GM12878 (cell line): ENCODE data around the gene KCNN3. TPM values are rescaled to one million over a fixed set of nuclear protein-coding genes. Genes with fewer than 3 reads are reported as not detected.

Source experiments
- ATAC-seq: fragments of 200-7000 bp; cut with Tn5 transposase; 3 replicates; pipeline ENCODE4 v1.9.1; 2020; ENCODE audit warnings: mild to moderate bottlenecking, moderate library complexity
- BruUV-seq: library from RNA; stranded (reverse); fragments of 400-500 nt; replicated peaks from 2 replicates; lab custom pipeline; 2021; lab: Mats Ljungman, UMichigan
- CTCF ChIA-PET: fragments of 300-600 bp; sonication (Branson Sonifier 250); formaldehyde crosslinking; extraction: SDS; loops from one replicate; lab custom pipeline; 2021; ENCODE audit warnings: inconsistent platforms; lab: Yijun Ruan, JAX
- POLR2A ChIA-PET: fragments of 350-600 bp; formaldehyde crosslinking; extraction: SDS; loops from one replicate; lab custom pipeline; 2021; ENCODE audit warnings: inconsistent platforms; lab: Charles Lee
- RAD21 ChIA-PET: fragments of 300-600 bp; sonication (Branson Sonifier 250); formaldehyde crosslinking; loops from one replicate; lab custom pipeline; 2023; ENCODE audit warnings: antibody characterized with exemption; ENCODE audit not compliant: unreplicated experiment; lab: Charles Lee
- SMC1A ChIA-PET: fragments of 300-600 bp; sonication (Branson Sonifier 250); formaldehyde crosslinking; loops from one replicate; lab custom pipeline; 2023; ENCODE audit not compliant: unreplicated experiment, uncharacterized antibody; lab: Charles Lee
- DNase-seq: peaks from one replicate; pipeline ENCODE4 v3.0.0-alpha.2; 2011; ENCODE audit warnings: low read depth, low spot score
- FAIRE-seq: peaks from 3 replicates; lab custom pipeline; 2011; peaks lifted over from hg19 to GRCh38; lab: Jason Lieb, UNC
- H2AFZ ChIP-seq: 2 replicates; pipeline ENCODE4 v1.6.0; 2011; ENCODE audit warnings: low read depth, low read length, control low read depth; ENCODE audit not compliant: control insufficient read depth
- H3K27ac ChIP-seq: 2 replicates; pipeline ENCODE4 v1.5.1; 2011; ENCODE audit warnings: control low read depth; ENCODE audit not compliant: control insufficient read depth, insufficient read depth
- H3K27me3 ChIP-seq, 2 experiments: replicated peaks in 1 of 2; 2 replicates each; pipeline versions ENCODE4 v1.6.0 to v1.6.1; 2011; ENCODE audit warnings: low read length in 1 of 2; ENCODE audit not compliant: control insufficient read depth in 2 of 2, insufficient read depth in 2 of 2
- H3K36me3 ChIP-seq, 2 experiments: 2 replicates each; pipeline ENCODE4 v1.5.1; 2011; ENCODE audit warnings: low read length in 1 of 2; ENCODE audit not compliant: control insufficient read depth in 2 of 2, insufficient read depth in 2 of 2
- H3K4me1 ChIP-seq: 2 replicates; pipeline ENCODE4 v1.6.1; 2011; ENCODE audit warnings: mild to moderate bottlenecking, low read length, moderate library complexity, mixed read lengths; ENCODE audit not compliant: control insufficient read depth, insufficient read depth
- H3K4me2 ChIP-seq: 2 replicates; pipeline ENCODE4 v1.6.0; 2011; ENCODE audit warnings: control low read depth; ENCODE audit not compliant: control insufficient read depth, insufficient read depth
- H3K4me3 ChIP-seq: fragments of 200-600 bp; sonication (generic); 2 replicates; pipeline ENCODE4 v1.5.1; 2016
- H3K79me2 ChIP-seq: 2 replicates; pipeline ENCODE4 v1.6.0; 2011; ENCODE audit warnings: low read length; ENCODE audit not compliant: control insufficient read depth, insufficient read depth
- H3K9ac ChIP-seq: 2 replicates; pipeline ENCODE4 v1.8.0; 2011; ENCODE audit warnings: low read length, control low read depth, mixed read lengths; ENCODE audit not compliant: control insufficient read depth, insufficient read depth
- H3K9me3 ChIP-seq: replicated peaks from 3 replicates; pipeline ENCODE4 v1.5.1; 2011; ENCODE audit warnings: mild to moderate bottlenecking, low read length; ENCODE audit not compliant: control insufficient read depth, insufficient read depth
- H4K20me1 ChIP-seq: 2 replicates; pipeline ENCODE4 v1.6.0; 2011; ENCODE audit not compliant: control insufficient read depth, insufficient read depth
- BACH1 ChIP-seq: fragments of 450-650 bp; IDR thresholded peaks from 2 replicates; pipeline ENCODE4 v1.6.1; 2017; ENCODE audit warnings: mild to moderate bottlenecking, borderline replicate concordance
- BRCA1 ChIP-seq: IDR thresholded peaks from 2 replicates; pipeline ENCODE4 v1.6.1; 2011; ENCODE audit warnings: low read depth, low read length, improper control_type of control experiment
- CBX3 ChIP-seq: fragments of 200-600 bp; sonication (generic); IDR thresholded peaks from 2 replicates; pipeline ENCODE4 v1.6.1; 2016; ENCODE audit warnings: low read depth, borderline replicate concordance
- CBX5 ChIP-seq: sonication (generic); IDR thresholded peaks from 2 replicates; pipeline ENCODE4 v1.6.1; 2016; ENCODE audit warnings: low read depth, moderate library complexity, mild to moderate bottlenecking, inconsistent platforms
- EZH2 ChIP-seq: IDR thresholded peaks from 2 replicates; pipeline ENCODE4 v1.6.1; 2012; ENCODE audit warnings: low read depth, mild to moderate bottlenecking, control low read depth, inconsistent platforms, low read length, borderline replicate concordance; ENCODE audit not compliant: control insufficient read depth
- HSF1 ChIP-seq: fragments of 150-350 bp; IDR thresholded peaks from 2 replicates; pipeline ENCODE4 v1.6.1; 2014; ENCODE audit warnings: mild to moderate bottlenecking, low read depth, low read length
- IRF3 ChIP-seq: fragments of 450-650 bp; IDR thresholded peaks from 2 replicates; pipeline ENCODE4 v1.6.1; 2014; ENCODE audit warnings: mild to moderate bottlenecking
- LARP7 ChIP-seq: fragments of 450-650 bp; IDR thresholded peaks from 2 replicates; pipeline ENCODE4 v1.6.1; 2017; ENCODE audit warnings: mild to moderate bottlenecking
- NFIC ChIP-seq: IDR thresholded peaks from 2 replicates; pipeline ENCODE4 v1.6.1; 2012; ENCODE audit warnings: low read depth, mild to moderate bottlenecking, inconsistent platforms, low read length, moderate library complexity
- RCOR1 ChIP-seq: conservative IDR thresholded peaks from 2 replicates; pipeline ENCODE4 v1.6.1; 2012; ENCODE audit warnings: low read depth, low read length, improper control_type of control experiment
- USF1 ChIP-seq: IDR thresholded peaks from 2 replicates; pipeline ENCODE4 v1.6.1; 2011; ENCODE audit warnings: borderline replicate concordance, low read depth, mild to moderate bottlenecking, moderate library complexity, mixed read lengths, low read length; ENCODE audit not compliant: insufficient read depth; ENCODE audit errors: extremely low read length
- ZBED1 ChIP-seq: IDR thresholded peaks from 2 replicates; pipeline ENCODE4 v1.6.1; 2016; ENCODE audit warnings: borderline replicate concordance
- ZBTB33 ChIP-seq: fragments of 450-650 bp; IDR thresholded peaks from 2 replicates; pipeline ENCODE4 v1.6.1; 2017; ENCODE audit warnings: mild to moderate bottlenecking
- ZNF592 ChIP-seq: fragments of 450-650 bp; IDR thresholded peaks from 2 replicates; pipeline ENCODE4 v1.6.1; 2017; ENCODE audit warnings: mild to moderate bottlenecking, moderate library complexity
- WGBS: methylation state at CpG from one replicate; pipeline ENCODE4 v1.1.6; 2016; ENCODE audit warnings: low lambda C conversion rate; ENCODE audit not compliant: insufficient replicate concordance, insufficient coverage; ENCODE audit errors: missing lambda C conversion rate; 5-methylcytosine and 5-hydroxymethylcytosine counted together
- in situ Hi-C: fragments of 300-500 bp; cut with MboI; formaldehyde crosslinking; loops from 9 replicates; pipeline ENCODE4 v1.14.3; 2018; ENCODE audit warnings: mixed read lengths
- intact Hi-C: fragments of 100-400 bp; cut with micrococcal nuclease; formaldehyde crosslinking; loops from one replicate; pipeline ENCODE4 v1.14.2; 2022; ENCODE audit not compliant: unreplicated experiment
- polyA plus RNA-seq, 11 experiments: library from polyadenylated mRNA; depleted of rRNA in 4 of 11; unstranded in 6 of 11; stranded (reverse) in 5 of 11; fragments of >200 nt; fragmentation: Nextera tagmentation in 4 of 11; fragmentation: Illumina TruSeq in 1 of 11; extraction: Ambion mirVana in 4 of 11; extraction: Trizol in 1 of 11; gene quantifications; 1 replicate in 1 of 11; 2 replicates in 10 of 11; pipeline versions ENCODE4 v1.2.1 to v1.2.3, GENCODE V29; 2011 to 2016; ENCODE audit warnings: inconsistent platforms in 2 of 11, missing spikeins in 2 of 11, low read depth in 1 of 11
- total RNA-seq, 4 experiments: library from RNA; depleted of rRNA in 3 of 4; stranded (reverse); fragments of >200 nt in 3 of 4; fragmentation: Illumina TruSeq in 1 of 4; extraction: Trizol in 1 of 4; gene quantifications; 2 replicates each; pipeline versions ENCODE4 v1.2.1 to v1.2.3, GENCODE V29; 2013 to 2021

KCNN3 gene
- total and polyA plus RNA-seq, 10 of the 15 experiments (the other 5 are each of a cell fraction or from before 2014, with no cell fraction given), result 3.5 to 26.4 (median 14.9) TPM

- Histone ChIP-seq H2AFZ (no peak overlapping the region), H4K20me1 (no peaks in the 10 kb centered on the region; the same call in 1 of the 2 replicates), H3K36me3 (peaks cover 9 to 24% of the 10 kb centered on the region in 2 experiments; a peak in 3 of 4 replicates), H3K9ac (no peak overlapping the region), H3K27ac (peak overlapping the region; percentile 10; the same call in 1 of the 2 replicates), H3K9me3 (no peaks in the 10 kb centered on the region), H3K4me2 (no peak overlapping the region), H3K4me1 (peaks cover 35% of the 10 kb centered on the region), H3K79me2 (no peaks in the 10 kb centered on the region; the same call in none of the 2 replicates), H3K27me3 (no peaks in the 10 kb centered on the region), H3K4me3 (no peak overlapping the region)
- POLR2A ChIA-PET, result interaction anchor here (2.5 kb wide), 1 partner anchor 46 kb away, joined by 9 read pairs; no protein-coding TSS in a partner anchor
- RAD21 ChIA-PET, result interaction anchor here (0.8 to 1.9 kb wide), 6 partner anchors 16 to 56 kb away, joined by 3 to 9 read pairs (median 4); no protein-coding TSS in a partner anchor
- ATAC-seq (no peak), DNase-seq (no peak), FAIRE-seq (peak; percentile 75)
- SMC1A ChIA-PET, result interaction anchor here (0.9 to 3.6 kb wide), 6 partner anchors 13 to 72 kb away, joined by 3 to 36 read pairs (median 6); no protein-coding TSS in a partner anchor
- CTCF ChIA-PET, result interaction anchor here (0.8 to 2.2 kb wide), 9 partner anchors 14 to 261 kb away, joined by 3 to 9 read pairs (median 4); no protein-coding TSS in a partner anchor
- BruUV-seq, result no TSS peak
- WGBS, result 88% methylated on average over 6 of the region's 6 CpGs
- intact Hi-C loops, result loop anchor here (5.0 kb wide), 1 partner anchor 37 kb away; no protein-coding TSS in a partner anchor
- in situ Hi-C loops, result no loop called here
- no peak for TF ChIP-seq CBX5
- no peak for TF ChIP-seq BRCA1
- TF ChIP-seq ZBTB33, result no peak
- TF ChIP-seq NFIC, result no peak
- no peak for TF ChIP-seq USF1
- TF ChIP-seq IRF3, result no peak
- TF ChIP-seq ZBED1, result no peak
- no peak for TF ChIP-seq RCOR1
- TF ChIP-seq HSF1, result no peak
- TF ChIP-seq ZNF592, result no peak
- no peak for TF ChIP-seq CBX3
- no peak for TF ChIP-seq LARP7
- no peak for TF ChIP-seq BACH1
- no peak for TF ChIP-seq EZH2
Observed at GRCh38 chr1:154820646-154821045, 49.4 kb downstream of the KCNN3 start.
